GM12891 (cell line): ENCODE results near the gene TXNL1.
"Not testable (repeated sequence)": the region's sequence is repeated elsewhere in the genome, so short reads cannot be mapped to it uniquely, and the experiment has no call there.

Experiments used
- DNase-seq: peaks from one replicate; pipeline ENCODE4 v3.0.0; 2011; ENCODE audit warnings: low spot score; ENCODE audit not compliant: insufficient read length
- FAIRE-seq: peaks from 2 replicates; lab custom pipeline; 2011; peaks lifted over from hg19 to GRCh38; lab: Jason Lieb, UNC
- PAX5 ChIP-seq: IDR thresholded peaks from 2 replicates; pipeline ENCODE4 v1.6.1; 2011; ENCODE audit warnings: low read length, moderate library complexity, mild to moderate bottlenecking; ENCODE audit not compliant: insufficient read depth, severe bottlenecking
- POLR2A ChIP-seq: IDR thresholded peaks from 2 replicates; pipeline ENCODE4 v1.6.1; 2011; ENCODE audit warnings: low read depth, low read length, control low read depth
- POLR2AphosphoS5 ChIP-seq: IDR thresholded peaks from 2 replicates; pipeline ENCODE4 v1.6.1; 2011; ENCODE audit warnings: low read depth, low read length, control low read depth
- POU2F2 ChIP-seq: IDR thresholded peaks from 2 replicates; pipeline ENCODE4 v1.6.1; 2011; ENCODE audit warnings: low read depth, mild to moderate bottlenecking, control low read depth, low read length, moderate library complexity
- SPI1 ChIP-seq: IDR thresholded peaks from 2 replicates; pipeline ENCODE4 v1.6.1; 2011; ENCODE audit warnings: low read depth, low read length, control low read depth
- TAF1 ChIP-seq: IDR thresholded peaks from 2 replicates; pipeline ENCODE4 v1.6.1; 2011; ENCODE audit warnings: low read depth, low read length, control low read depth

The TXNL1 gene

DNA sequence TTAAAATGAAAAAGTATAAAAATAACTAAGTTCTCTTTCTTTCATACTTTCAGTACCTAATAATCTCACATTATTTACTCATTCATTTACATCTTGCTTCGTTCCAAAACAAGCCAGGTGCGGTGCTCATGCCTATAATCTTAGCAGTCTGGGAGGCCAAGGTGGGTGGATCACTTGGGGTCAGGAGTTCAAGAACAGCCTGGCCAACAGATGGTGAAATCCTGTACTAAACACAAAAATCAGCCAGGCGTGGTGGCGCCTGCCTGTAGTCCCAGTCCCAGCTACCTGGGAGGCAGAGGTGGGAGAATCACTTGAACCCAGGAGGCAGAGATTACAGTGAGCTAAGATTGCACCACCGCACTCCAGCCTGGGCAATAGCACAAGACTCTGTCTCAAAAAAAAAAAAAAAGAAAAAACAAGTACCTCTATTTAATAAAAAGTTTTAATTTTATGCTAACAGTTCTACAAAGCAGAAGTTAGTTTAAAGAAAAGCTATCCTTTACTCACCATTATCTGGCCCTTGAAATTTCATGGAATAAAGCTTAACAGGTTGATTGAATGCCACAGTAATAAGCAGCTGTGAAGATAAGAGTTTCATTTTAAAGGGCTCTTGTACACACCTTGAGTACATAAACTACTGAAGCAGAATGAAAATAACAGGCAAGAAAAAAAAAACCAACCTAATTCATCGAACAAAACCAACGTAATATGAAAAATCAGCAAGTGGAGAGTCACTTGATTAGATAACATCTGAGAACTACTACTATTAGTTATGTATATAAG, 22.5 kb downstream of the TXNL1 start:
- FAIRE-seq (peak; percentile 73), DNase-seq (no peak)
- TF ChIP-seq POLR2A (no peak), SPI1 (no peak), POU2F2 (no peak), POLR2AphosphoS5 (no peak), TAF1 (no peak), PAX5 (no peak)

DNA sequence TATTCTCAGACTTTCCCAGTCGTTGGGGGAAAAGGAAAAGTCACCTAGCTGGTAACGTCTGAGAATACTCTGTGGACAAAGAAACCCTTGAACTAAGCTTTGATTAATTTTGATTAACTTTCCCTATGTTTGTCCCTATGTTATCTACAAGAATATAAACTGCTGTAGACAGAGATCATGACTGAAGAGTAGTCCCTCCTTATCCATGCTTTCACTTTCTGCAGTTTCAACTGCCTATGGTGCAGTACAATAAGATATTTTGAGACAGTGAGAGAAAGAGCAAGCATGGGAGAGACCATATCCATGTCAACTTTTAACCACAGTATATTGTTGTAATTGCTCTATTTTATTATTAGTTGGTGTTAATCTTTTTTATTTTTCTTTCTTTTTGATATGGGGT, 31.8 kb downstream of the TXNL1 start:
- DNase-seq = no peak
- TF ChIP-seq POLR2AphosphoS5 = no peak
- no peak for TF ChIP-seq POLR2A
- no peak for TF ChIP-seq SPI1
- no peak for FAIRE-seq

DNA sequence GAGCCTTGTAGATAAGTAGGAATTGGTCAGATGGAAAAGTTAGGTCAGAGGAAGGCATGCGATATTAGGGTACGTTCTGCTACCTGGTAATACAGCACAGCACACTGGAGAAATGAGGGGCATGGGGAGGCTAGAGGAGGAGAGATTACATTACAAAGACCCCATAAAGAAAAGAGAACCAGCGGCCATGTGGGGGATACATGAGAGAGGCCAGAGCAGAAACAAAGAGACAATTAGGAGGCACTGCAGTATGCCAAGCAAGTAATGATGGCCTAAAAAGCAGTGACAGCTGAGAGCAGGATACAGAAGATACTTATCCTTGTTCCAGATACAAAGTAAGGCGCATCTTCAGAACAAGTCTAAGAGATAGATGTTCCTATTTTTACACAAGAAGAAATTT, 40.0 kb downstream of the TXNL1 start:
- no peak for DNase-seq
- FAIRE-seq = no peak
- TF ChIP-seq POU2F2 (no peak), POLR2A (no peak), POLR2AphosphoS5 (no peak), PAX5 (no peak), TAF1 (no peak), SPI1 (no peak)

DNA sequence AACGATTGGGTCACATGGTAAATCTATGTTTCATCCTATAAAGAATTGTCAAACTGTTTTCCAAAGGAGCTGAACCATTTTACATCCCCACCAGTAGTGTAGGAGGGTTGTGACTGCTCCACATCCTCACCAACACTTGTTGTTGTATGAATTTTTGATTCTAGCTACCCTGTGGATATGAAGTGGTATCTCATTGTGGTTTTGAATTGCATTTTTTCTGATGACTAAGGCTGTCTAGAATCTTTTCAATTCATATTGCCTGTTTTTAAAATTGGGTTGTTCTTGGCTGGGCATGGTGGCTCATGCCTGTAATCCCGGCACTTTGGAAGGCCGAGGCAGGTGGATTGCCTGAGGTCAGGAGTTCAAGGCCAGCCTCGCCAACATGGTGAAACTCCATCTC, 44.5 kb downstream of the TXNL1 start:
- no peak for FAIRE-seq
- TF ChIP-seq POU2F2 (no peak), PAX5 (no peak), SPI1 (no peak), POLR2AphosphoS5 (no peak), POLR2A (no peak), TAF1 (no peak)
- DNase-seq = no peak

DNA sequence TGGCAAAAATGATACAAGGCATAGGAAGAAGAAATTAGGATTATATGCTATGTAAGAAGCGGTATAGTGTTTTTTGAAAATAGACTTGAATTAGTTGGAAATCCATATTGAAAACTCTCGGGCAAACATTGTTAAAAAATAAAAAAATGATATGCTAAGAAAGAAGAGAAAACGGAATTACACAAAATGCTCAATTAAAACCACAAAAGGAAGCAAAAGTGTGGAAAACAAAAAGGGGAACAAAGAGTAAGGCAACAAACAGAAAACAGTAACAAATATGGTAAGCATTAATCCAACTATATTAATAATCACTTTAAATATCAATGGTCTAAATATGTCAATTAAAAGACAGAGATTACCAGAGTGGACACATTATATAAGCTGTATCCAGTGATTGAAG, 58.4 kb downstream of the TXNL1 start:
- FAIRE-seq (no peak), DNase-seq (no peak)
- no peak for TF ChIP-seq POU2F2
- TF ChIP-seq SPI1 = no peak
- TF ChIP-seq PAX5 = no peak
- TF ChIP-seq TAF1 = no peak
- TF ChIP-seq POLR2A = no peak
- TF ChIP-seq POLR2AphosphoS5 = no peak

DNA sequence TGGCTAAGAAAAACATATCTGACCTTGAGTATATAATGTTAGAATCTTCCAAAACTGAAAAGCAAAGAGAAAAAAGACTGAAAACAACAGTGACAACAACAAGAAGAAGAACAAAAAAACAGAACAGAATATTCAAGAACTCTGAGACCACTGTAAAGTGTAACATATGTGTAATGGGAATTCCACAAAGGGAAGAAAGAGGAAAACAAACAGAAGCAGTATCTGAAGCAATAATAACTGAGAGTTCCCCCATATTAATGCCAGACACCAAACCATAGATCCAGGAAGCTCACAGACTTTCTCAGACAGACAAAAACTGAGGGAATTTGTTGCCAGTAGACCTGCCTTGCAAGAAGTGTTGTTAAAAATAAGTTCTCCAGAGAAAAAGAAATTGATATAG, 58.9 kb downstream of the TXNL1 start:
- no peak for TF ChIP-seq SPI1
- no peak for TF ChIP-seq POU2F2
- no peak for TF ChIP-seq PAX5
- TF ChIP-seq TAF1 = no peak
- no peak for TF ChIP-seq POLR2A

DNA sequence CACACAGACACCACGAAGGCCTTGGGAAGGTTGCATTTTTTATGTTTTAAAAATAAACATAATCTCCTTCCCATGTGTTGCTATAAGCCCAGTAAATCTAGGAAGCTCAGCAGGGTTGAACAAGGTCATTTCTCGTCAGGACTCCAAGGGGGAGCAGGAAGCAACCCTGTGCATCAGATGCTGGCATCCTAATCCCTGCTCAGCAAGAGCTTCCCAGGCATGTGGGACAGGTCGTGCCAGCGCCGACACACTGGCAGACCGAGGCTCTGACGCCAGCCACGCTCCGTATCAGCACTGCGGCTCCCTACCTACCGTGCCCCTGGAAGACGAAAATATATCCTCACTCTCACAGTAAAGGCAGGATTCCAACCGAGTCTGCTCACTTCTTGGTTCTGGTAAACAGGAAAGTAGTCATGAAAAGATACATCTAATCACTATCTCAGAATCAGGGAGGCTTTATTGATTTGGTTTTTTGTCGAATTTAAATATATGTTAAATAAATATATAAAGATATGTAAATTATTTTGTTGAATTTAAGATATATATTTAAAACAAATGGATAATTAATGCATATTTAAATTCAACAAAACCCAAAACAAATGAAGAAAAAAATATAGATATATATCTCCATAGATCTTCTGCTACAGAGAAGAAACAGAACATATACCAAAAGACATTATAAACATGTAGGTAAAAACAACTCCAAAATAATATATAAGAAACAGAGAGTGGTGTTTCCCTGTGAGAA, 61.4 kb downstream of the TXNL1 start:
- no peak for FAIRE-seq
- no peak for DNase-seq
- no peak for TF ChIP-seq POLR2A
- TF ChIP-seq PAX5 = no peak
- no peak for TF ChIP-seq POU2F2
- no peak for TF ChIP-seq SPI1
- TF ChIP-seq TAF1 = no peak
- no peak for TF ChIP-seq POLR2AphosphoS5

More for the DNA sequence above, 58.9 kb downstream of the TXNL1 start:
- DNase-seq (no peak), FAIRE-seq (no peak)

DNA sequence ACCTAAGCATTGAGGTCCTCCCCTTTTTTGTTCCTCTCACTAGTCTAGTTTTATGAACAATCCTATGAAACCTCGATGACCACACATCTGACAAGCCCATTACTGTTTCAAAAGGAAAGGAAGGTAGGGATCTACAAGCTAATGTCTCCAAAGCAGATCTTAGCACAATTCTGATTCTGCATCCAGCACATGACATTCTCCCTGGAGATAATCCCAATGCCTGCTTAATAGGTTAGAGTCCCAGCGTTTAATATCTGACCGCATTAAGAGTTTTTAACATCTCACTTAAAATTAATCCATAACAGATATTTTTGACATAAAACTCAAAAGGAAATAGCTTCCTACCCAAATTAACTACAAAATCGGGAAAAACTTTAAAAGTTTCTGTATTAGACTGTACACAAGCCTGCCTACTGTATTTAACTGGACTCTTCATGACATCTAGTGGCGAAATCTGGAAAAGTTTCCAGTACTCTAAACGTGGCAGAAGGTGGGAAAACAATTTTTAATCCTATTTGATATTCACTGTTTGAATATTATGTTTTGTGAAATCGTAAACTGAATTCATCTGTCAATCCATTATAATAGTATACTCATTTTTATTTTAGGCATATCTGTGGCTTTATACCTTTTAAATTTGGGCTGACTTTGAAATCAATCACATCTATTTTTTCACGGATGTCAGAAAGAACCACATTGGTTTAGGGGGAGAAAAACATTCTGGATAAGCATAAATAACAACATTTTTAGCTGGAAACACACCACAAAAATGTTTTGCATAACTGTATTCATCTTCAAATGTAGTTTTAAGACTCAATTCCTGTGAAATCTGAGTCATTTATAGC, 62.4 kb downstream of the TXNL1 start:
- DNase-seq (peak; percentile 12), FAIRE-seq (peak; percentile 77)
- TF ChIP-seq POU2F2 (no peak), PAX5 (no peak), POLR2AphosphoS5 (no peak), TAF1 (no peak), SPI1 (no peak), POLR2A (no peak)

DNA sequence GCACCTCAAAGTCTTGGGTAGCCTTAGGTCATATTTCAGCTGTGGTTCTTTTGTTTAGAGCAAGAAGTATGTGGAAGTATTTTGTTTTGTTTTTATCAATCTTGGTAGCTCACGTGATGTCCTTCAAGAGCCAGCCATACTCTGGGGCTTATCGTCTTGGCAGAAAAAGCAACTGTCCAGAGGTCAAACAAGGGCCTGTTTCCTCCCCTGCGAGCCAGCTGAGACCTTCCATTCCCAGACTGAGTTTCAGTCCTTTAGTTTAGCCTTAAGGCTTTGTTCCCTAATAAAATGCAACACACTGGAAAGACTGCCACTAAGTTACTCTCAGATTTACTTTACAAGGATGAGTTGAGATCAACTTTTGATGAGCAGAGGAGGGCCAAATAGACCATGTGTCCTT, 63.5 kb downstream of the TXNL1 start:
- no peak for FAIRE-seq
- no peak for DNase-seq

DNA sequence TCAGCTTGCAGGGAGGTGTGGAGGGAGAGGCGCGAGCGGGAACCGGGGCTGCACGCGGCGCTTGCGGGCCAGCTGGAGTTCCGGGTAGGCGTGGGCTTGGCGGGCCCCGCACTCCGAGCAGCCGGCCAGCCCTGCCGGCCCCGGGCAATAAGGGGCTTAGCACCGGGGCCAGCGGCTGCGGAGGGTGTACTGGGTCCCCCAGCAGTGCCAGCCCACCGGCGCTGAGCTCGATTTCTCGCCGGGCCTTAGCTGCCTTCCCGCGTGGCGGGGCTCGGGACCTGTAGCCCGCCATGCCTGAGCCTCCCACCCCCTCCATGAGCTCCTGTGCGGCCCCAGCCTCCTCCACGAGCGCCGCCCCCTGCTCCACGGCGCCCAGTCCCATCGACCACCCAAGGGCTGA, 66.1 kb downstream of the TXNL1 start:
- not testable (repeated sequence) for DNase-seq, FAIRE-seq

More for the DNA sequence above, 63.5 kb downstream of the TXNL1 start:
- TF ChIP-seq TAF1 (no peak), SPI1 (no peak), POU2F2 (no peak), PAX5 (no peak), POLR2A (no peak), POLR2AphosphoS5 (no peak)
